Thoracic aorta endothelial cell (primary cell): ENCODE measurements around the gene SLC25A2. TPM values are rescaled to one million over a fixed set of nuclear protein-coding genes. Genes with fewer than 3 reads are reported as not detected.

Source experiments
- total RNA-seq: library from RNA; depleted of rRNA; stranded (reverse); fragments of >200 nt; gene quantifications from 2 replicates; pipeline ENCODE4 v1.2.3, GENCODE V29; 2012

SLC25A2 gene
- total RNA-seq, result 0.27 and 0.50 TPM in 2 replicates

GRCh38 chr5:141303756-141304155, at the start of gene SLC25A2:
SLC25A2 (minus strand) TSS chr5:141304049; CDS start chr5:141303865, 184 bp downstream.

GRCh38 chr5:141349917-141350619, 46.2 kb upstream of the SLC25A2 start, which contains the start of gene PCDHGB1:
PCDHGB1 (plus strand) TSS chr5:141350099; CDS start chr5:141350261, 162 bp downstream.

GRCh38 chr5:141343242-141343952, 39.5 kb upstream of the SLC25A2 start, which contains the start of gene PCDHGA3:
PCDHGA3 (plus strand) TSS chr5:141343829; CDS start chr5:141344034, 205 bp downstream.

GRCh38 chr5:141338538-141339306, 34.9 kb upstream of the SLC25A2 start, which contains the start of gene PCDHGA2:
PCDHGA2 (plus strand) TSS chr5:141338760.

GRCh38 chr5:141330299-141331080, 26.6 kb upstream of the SLC25A2 start, which contains the start of gene PCDHGA1:
PCDHGA1 (plus strand) TSS chr5:141330514.

GRCh38 chr5:141320225-141321169, 16.6 kb upstream of the SLC25A2 start, which contains the start of gene TAF7:
TAF7 (minus strand) TSS chr5:141320784; CDS start chr5:141320044, 740 bp downstream.

Other genes starting within 250 kb of the SLC25A2 start
- gene PCDHB2, start 209.4 kb downstream of the SLC25A2 start, total RNA-seq, result 0.66 and 0.72 TPM in 2 replicates
- gene PCDHB3, start 203.6 kb downstream of the SLC25A2 start, total RNA-seq, result 0.14 and 0.27 TPM in 2 replicates
- 0.07 and 0.13 TPM in 2 replicates for gene PCDHB4, start 182.2 kb downstream of the SLC25A2 start, total RNA-seq
- gene PCDHB5, start 168.8 kb downstream of the SLC25A2 start, total RNA-seq, result 0.40 and 0.43 TPM in 2 replicates
- 0.07 TPM in 1 of 2 replicates, not detected in the other for gene PCDHB6, start 154.0 kb downstream of the SLC25A2 start, total RNA-seq
- 0.22 and 0.40 TPM in 2 replicates for gene PCDHB7, start 131.4 kb downstream of the SLC25A2 start, total RNA-seq
- 0.07 and 0.13 TPM in 2 replicates for gene PCDHB8, start 126.3 kb downstream of the SLC25A2 start, total RNA-seq
- gene PCDHB16, start 121.7 kb downstream of the SLC25A2 start, total RNA-seq, result 0.07 and 0.13 TPM in 2 replicates
- gene PCDHB9, start 116.9 kb downstream of the SLC25A2 start, total RNA-seq, result 0.13 and 0.14 TPM in 2 replicates
- 0.22 and 0.66 TPM in 2 replicates for gene PCDHB10, start 111.7 kb downstream of the SLC25A2 start, total RNA-seq
- gene PCDHB11, start 104.4 kb downstream of the SLC25A2 start, total RNA-seq, result 0.07 and 0.27 TPM in 2 replicates
- 0.07 and 0.27 TPM in 2 replicates for gene PCDHB12, start 95.3 kb downstream of the SLC25A2 start, total RNA-seq
- 0.22 and 0.66 TPM in 2 replicates for gene PCDHB13, start 90.1 kb downstream of the SLC25A2 start, total RNA-seq
- 0.14 and 0.53 TPM in 2 replicates for gene PCDHB14, start 80.7 kb downstream of the SLC25A2 start, total RNA-seq
- gene PCDHB15, start 58.7 kb downstream of the SLC25A2 start, total RNA-seq, result 0.14 and 0.66 TPM in 2 replicates
- gene TAF7, start 16.7 kb upstream of the SLC25A2 start, total RNA-seq, result 62.1 and 70.6 TPM in 2 replicates
- 0.22 and 0.40 TPM in 2 replicates for gene PCDHGA1, start 26.5 kb upstream of the SLC25A2 start, total RNA-seq
- gene PCDHGA2, start 34.7 kb upstream of the SLC25A2 start, total RNA-seq, result 1.1 and 1.2 TPM in 2 replicates
- 0.65 and 0.93 TPM in 2 replicates for gene PCDHGA3, start 39.8 kb upstream of the SLC25A2 start, total RNA-seq
- 0.50 and 0.66 TPM in 2 replicates for gene PCDHGB1, start 46.0 kb upstream of the SLC25A2 start, total RNA-seq
- gene PCDHGA4, start 51.0 kb upstream of the SLC25A2 start, total RNA-seq, result 2.2 and 5.2 TPM in 2 replicates
- gene PCDHGB2, start 55.9 kb upstream of the SLC25A2 start, total RNA-seq, result 1.3 and 2.0 TPM in 2 replicates
- gene PCDHGA5, start 60.1 kb upstream of the SLC25A2 start, total RNA-seq, result 0.72 and 1.1 TPM in 2 replicates
- gene PCDHGB3, start 66.2 kb upstream of the SLC25A2 start, total RNA-seq, result 1.4 and 2.9 TPM in 2 replicates
- gene PCDHGA6, start 69.8 kb upstream of the SLC25A2 start, total RNA-seq, result 2.1 and 2.9 TPM in 2 replicates
- 0.65 and 2.0 TPM in 2 replicates for gene PCDHGA7, start 78.7 kb upstream of the SLC25A2 start, total RNA-seq
- gene PCDHGB4, start 83.6 kb upstream of the SLC25A2 start, total RNA-seq, result 5.6 and 9.7 TPM in 2 replicates
- 0.72 and 1.6 TPM in 2 replicates for gene PCDHGA8, start 88.6 kb upstream of the SLC25A2 start, total RNA-seq
- gene PCDHGB5, start 93.9 kb upstream of the SLC25A2 start, total RNA-seq, result 9.1 and 13.4 TPM in 2 replicates
- 4.3 and 4.6 TPM in 2 replicates for gene PCDHGA9, start 98.7 kb upstream of the SLC25A2 start, total RNA-seq
- gene PCDHGB6, start 104.0 kb upstream of the SLC25A2 start, total RNA-seq, result 2.9 and 3.3 TPM in 2 replicates
- gene PCDHGA10, start 108.9 kb upstream of the SLC25A2 start, total RNA-seq, result 4.7 and 5.5 TPM in 2 replicates
- 9.4 and 9.8 TPM in 2 replicates for gene PCDHGB7, start 113.6 kb upstream of the SLC25A2 start, total RNA-seq
- 12.5 and 13.6 TPM in 2 replicates for gene PCDHGA11, start 117.0 kb upstream of the SLC25A2 start, total RNA-seq
- 10.8 and 12.6 TPM in 2 replicates for gene PCDHGA12, start 126.5 kb upstream of the SLC25A2 start, total RNA-seq
- gene PCDHGC3, start 171.9 kb upstream of the SLC25A2 start, total RNA-seq, result 13.3 and 19.6 TPM in 2 replicates
- 1.3 and 1.9 TPM in 2 replicates for gene PCDHGC4, start 181.0 kb upstream of the SLC25A2 start, total RNA-seq
- gene PCDHGC5, start 185.0 kb upstream of the SLC25A2 start, total RNA-seq, result 1.1 and 1.3 TPM in 2 replicates